NCI-H748 (cell line): Measurements from ENCODE around the gene POMC.
A peak's percentile ranks its signal among the peaks of the same experiment; 100 is the strongest.
"Not testable (repeated sequence)": the region's sequence is repeated elsewhere in the genome, so short reads cannot be mapped to it uniquely, and the experiment has no call there.

ENCODE experiments used
- DNase-seq: peaks from one replicate; lab custom pipeline; 2025; ENCODE audit not compliant: unreplicated experiment; lab: John Stamatoyannopoulos, UW

POMC gene

GRCh38 chr2:25177211-25177611 is 8.8 kb upstream of the POMC start:
- peak; percentile 32 for DNase-seq

GRCh38 chr2:25176541-25177181 is 8.3 kb upstream of the POMC start:
- no peak for DNase-seq

- no peak for DNase-seq
Measured at GRCh38 chr2:25176138-25176537, 7.8 kb upstream of the POMC start.

GRCh38 chr2:25174192-25174861 is 5.9 kb upstream of the POMC start:
- DNase-seq = peak; percentile 52

GRCh38 chr2:25173719-25174118 is 5.3 kb upstream of the POMC start:
- DNase-seq = no peak

GRCh38 chr2:25170888-25171287 is 2.5 kb upstream of the POMC start:
- no peak for DNase-seq

GRCh38 chr2:25169073-25169470 is 692 bp upstream of the POMC start:
- DNase-seq = no peak

GRCh38 chr2:25165992-25166875 is 2.1 kb downstream of the POMC start:
- peak; percentile 59 for DNase-seq

GRCh38 chr2:25164561-25164960 is 3.8 kb downstream of the POMC start:
- no peak for DNase-seq

GRCh38 chr2:25162061-25162460 is 6.3 kb downstream of the POMC start:
- DNase-seq = not testable (repeated sequence)

GRCh38 chr2:25161055-25161781 is 7.2 kb downstream of the POMC start:
- no peak for DNase-seq

GRCh38 chr2:25160376-25160775 is 8.0 kb downstream of the POMC start:
- DNase-seq = no peak

GRCh38 chr2:25159949-25160348 is 8.4 kb downstream of the POMC start:
- DNase-seq = no peak

GRCh38 chr2:25158096-25158852 is 10.1 kb downstream of the POMC start:
- DNase-seq = no peak

- no peak for DNase-seq
Measured at GRCh38 chr2:25155401-25155800, 13.0 kb downstream of the POMC start.

GRCh38 chr2:25151718-25152117 is 16.7 kb downstream of the POMC start:
- no peak for DNase-seq

GRCh38 chr2:25150993-25151392 is 17.4 kb downstream of the POMC start:
- not testable (repeated sequence) for DNase-seq

GRCh38 chr2:25149646-25150045 is 18.7 kb downstream of the POMC start:
- DNase-seq = no peak

GRCh38 chr2:25146896-25147295 is 21.5 kb downstream of the POMC start:
- no peak for DNase-seq

- no peak for DNase-seq
Measured at GRCh38 chr2:25145803-25146202, 22.6 kb downstream of the POMC start.
